SK-N-SH treated with all-trans-retinoic acid at 6 μM for 48 hours (cell line): Measurements from ENCODE around the gene NHSL2.

Source experiments
- ARNTL ChIP-seq: fragments of 450-650 bp; formaldehyde crosslinking; IDR thresholded peaks from 2 replicates; pipeline ENCODE4 v1.5.0; 2020; ENCODE audit warnings: low read depth, mild to moderate bottlenecking, moderate library complexity, borderline replicate concordance
- CREB5 ChIP-seq: fragments of 250-450 bp; sonication (Bioruptor Pico); IDR thresholded peaks from 2 replicates; pipeline ENCODE4 v1.5.1; 2020; ENCODE audit warnings: low read depth, mild to moderate bottlenecking, moderate library complexity
- CSRNP3 ChIP-seq: fragments of 250-450 bp; sonication (Bioruptor Pico); IDR thresholded peaks from 2 replicates; pipeline ENCODE4 v1.5.1; 2021; ENCODE audit warnings: mild to moderate bottlenecking, moderate library complexity
- ISL1 ChIP-seq: fragments of 250-450 bp; sonication (Bioruptor Pico); IDR thresholded peaks from 2 replicates; pipeline ENCODE4 v2.1.2; 2022; ENCODE audit warnings: mild to moderate bottlenecking, moderate library complexity
- PATZ1 ChIP-seq: fragments of 250-450 bp; sonication (Bioruptor Pico); IDR thresholded peaks from 2 replicates; pipeline ENCODE4 v1.8.0; 2020; ENCODE audit warnings: mild to moderate bottlenecking, moderate library complexity, borderline replicate concordance
- PPARA ChIP-seq: fragments of 250-450 bp; sonication (Bioruptor Pico); IDR thresholded peaks from 2 replicates; pipeline ENCODE4 v1.5.0; 2020; ENCODE audit warnings: mild to moderate bottlenecking, borderline replicate concordance
- RARB ChIP-seq: fragments of 250-450 bp; sonication (Bioruptor Pico); IDR thresholded peaks from 2 replicates; pipeline ENCODE4 v1.8.0; 2021; ENCODE audit warnings: mild to moderate bottlenecking, moderate library complexity
- SNAI2 ChIP-seq: fragments of 250-450 bp; sonication (Bioruptor Pico); IDR thresholded peaks from 2 replicates; pipeline ENCODE4 v1.5.0; 2020; ENCODE audit warnings: mild to moderate bottlenecking, moderate library complexity
- TCF4 ChIP-seq: fragments of 250-450 bp; sonication (Bioruptor Pico); IDR thresholded peaks from 2 replicates; pipeline ENCODE4 v1.8.0; 2021; ENCODE audit warnings: mild to moderate bottlenecking, moderate library complexity, borderline replicate concordance
- TOX ChIP-seq: fragments of 250-450 bp; sonication (Bioruptor Pico); IDR thresholded peaks from 2 replicates; pipeline ENCODE4 v1.8.0; 2021; ENCODE audit warnings: mild to moderate bottlenecking, moderate library complexity, borderline replicate concordance
- ZFP3 ChIP-seq: fragments of 250-450 bp; sonication (Bioruptor Pico); IDR thresholded peaks from 2 replicates; pipeline ENCODE4 v1.5.0; 2020; ENCODE audit warnings: mild to moderate bottlenecking, moderate library complexity
- ZFP30 ChIP-seq: fragments of 450-650 bp; formaldehyde crosslinking; IDR thresholded peaks from 2 replicates; pipeline ENCODE4 v1.5.0; 2022; ENCODE audit warnings: mild to moderate bottlenecking, moderate library complexity
- ZNF8 ChIP-seq: fragments of 450-650 bp; formaldehyde crosslinking; IDR thresholded peaks from 2 replicates; pipeline ENCODE4 v1.5.0; 2020; ENCODE audit warnings: mild to moderate bottlenecking, moderate library complexity

- no peak for TF ChIP-seq ZFP30 (CRISPR knock-in tag)
- no peak for TF ChIP-seq PPARA (CRISPR knock-in tag)
- no peak for TF ChIP-seq CSRNP3
- TF ChIP-seq PATZ1 (CRISPR knock-in tag), result no peak
- no peak for TF ChIP-seq ISL1 (CRISPR knock-in tag)
- TF ChIP-seq ARNTL (CRISPR knock-in tag), result no peak
- no peak for TF ChIP-seq SNAI2 (CRISPR knock-in tag)
- no peak for TF ChIP-seq ZNF8
- TF ChIP-seq CREB5 (CRISPR knock-in tag), result no peak
- TF ChIP-seq TCF4, result no peak
- TF ChIP-seq ZFP3 (CRISPR knock-in tag), result no peak
- TF ChIP-seq RARB (CRISPR knock-in tag), result no peak
- no peak for TF ChIP-seq TOX (CRISPR knock-in tag)
Observed at GRCh38 chrX:72108666-72109065, 198.0 kb downstream of the NHSL2 start.
